Measurements from ENCODE around the gene WDR27.

GRCh38 chr6:169425628-169426370, 276.0 kb downstream of the WDR27 start:
- TF ChIP-seq CTCF (IDR thresholded peaks at IDR 0.05 in 4 of 5, conservative IDR thresholded peaks at IDR 0.05 in 1 of 5) (no peak), POLR2A (IDR thresholded peaks at IDR 0.05) (no peak)

Data from gastrocnemius medialis (tissue), 4 donors.